ENCODE measurements around the gene TSPAN33.

The TSPAN33 gene

DNA sequence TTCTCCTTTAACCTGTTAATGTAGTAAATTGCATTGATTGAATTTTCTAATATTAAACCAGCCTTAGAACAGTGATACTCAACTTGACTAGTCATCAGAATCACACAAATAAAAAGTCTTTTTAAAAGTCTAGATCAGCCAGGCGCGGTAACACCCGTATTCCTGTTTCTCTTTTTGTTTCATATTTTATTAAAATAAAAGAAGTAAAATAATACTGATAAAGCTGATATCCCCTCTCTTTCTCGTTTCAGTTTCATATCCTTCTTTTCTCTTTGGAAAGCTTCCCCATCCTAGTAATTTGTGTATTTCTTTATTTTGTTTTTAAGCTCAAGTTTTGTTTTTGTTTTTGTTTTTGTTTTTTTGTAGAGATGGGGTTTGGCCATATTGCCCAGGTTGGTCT, 53.3 kb downstream of the TSPAN33 start:
- H3K4me3 ChIP-seq (ENCODE audit: low read depth, low read length): no peak overlapping the region
- TF ChIP-seq, protein P1, sequence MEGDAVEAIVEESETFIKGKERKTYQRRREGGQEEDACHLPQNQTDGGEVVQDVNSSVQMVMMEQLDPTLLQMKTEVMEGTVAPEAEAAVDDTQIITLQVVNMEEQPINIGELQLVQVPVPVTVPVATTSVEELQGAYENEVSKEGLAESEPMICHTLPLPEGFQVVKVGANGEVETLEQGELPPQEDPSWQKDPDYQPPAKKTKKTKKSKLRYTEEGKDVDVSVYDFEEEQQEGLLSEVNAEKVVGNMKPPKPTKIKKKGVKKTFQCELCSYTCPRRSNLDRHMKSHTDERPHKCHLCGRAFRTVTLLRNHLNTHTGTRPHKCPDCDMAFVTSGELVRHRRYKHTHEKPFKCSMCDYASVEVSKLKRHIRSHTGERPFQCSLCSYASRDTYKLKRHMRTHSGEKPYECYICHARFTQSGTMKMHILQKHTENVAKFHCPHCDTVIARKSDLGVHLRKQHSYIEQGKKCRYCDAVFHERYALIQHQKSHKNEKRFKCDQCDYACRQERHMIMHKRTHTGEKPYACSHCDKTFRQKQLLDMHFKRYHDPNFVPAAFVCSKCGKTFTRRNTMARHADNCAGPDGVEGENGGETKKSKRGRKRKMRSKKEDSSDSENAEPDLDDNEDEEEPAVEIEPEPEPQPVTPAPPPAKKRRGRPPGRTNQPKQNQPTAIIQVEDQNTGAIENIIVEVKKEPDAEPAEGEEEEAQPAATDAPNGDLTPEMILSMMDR (IDR thresholded peaks at IDR 0.05; ENCODE audit: insufficient read depth, low read depth, low read length, missing control alignments): no peak
- DNase-seq (ENCODE audit: low read depth): no peak

DNA sequence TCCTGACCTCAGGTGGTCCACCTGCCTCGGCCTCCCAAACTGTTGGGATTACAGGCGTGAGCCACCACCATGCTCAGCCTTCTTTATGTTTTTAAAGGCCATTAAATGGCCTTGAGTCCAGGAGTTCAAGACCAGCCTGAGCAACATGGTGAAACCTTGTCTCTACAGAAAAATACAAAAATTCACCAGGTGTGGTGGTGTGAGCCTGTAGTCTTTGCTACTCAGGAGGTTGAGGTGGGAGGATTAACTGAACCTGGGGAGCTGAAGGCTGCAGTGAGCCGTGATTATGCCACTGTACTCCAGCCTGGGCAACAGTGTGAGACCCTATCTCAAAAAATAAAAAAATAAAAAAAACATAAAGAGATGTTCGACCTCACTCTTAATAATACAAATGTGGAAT, 54.9 kb downstream of the TSPAN33 start:
- DNase-seq (ENCODE audit: low read depth): no peak
- TF ChIP-seq, protein P1 (IDR thresholded peaks at IDR 0.05; ENCODE audit: insufficient read depth, low read depth, low read length, missing control alignments): no peak
- no peak overlapping the region for H3K4me3 ChIP-seq (ENCODE audit: low read depth, low read length)

DNA sequence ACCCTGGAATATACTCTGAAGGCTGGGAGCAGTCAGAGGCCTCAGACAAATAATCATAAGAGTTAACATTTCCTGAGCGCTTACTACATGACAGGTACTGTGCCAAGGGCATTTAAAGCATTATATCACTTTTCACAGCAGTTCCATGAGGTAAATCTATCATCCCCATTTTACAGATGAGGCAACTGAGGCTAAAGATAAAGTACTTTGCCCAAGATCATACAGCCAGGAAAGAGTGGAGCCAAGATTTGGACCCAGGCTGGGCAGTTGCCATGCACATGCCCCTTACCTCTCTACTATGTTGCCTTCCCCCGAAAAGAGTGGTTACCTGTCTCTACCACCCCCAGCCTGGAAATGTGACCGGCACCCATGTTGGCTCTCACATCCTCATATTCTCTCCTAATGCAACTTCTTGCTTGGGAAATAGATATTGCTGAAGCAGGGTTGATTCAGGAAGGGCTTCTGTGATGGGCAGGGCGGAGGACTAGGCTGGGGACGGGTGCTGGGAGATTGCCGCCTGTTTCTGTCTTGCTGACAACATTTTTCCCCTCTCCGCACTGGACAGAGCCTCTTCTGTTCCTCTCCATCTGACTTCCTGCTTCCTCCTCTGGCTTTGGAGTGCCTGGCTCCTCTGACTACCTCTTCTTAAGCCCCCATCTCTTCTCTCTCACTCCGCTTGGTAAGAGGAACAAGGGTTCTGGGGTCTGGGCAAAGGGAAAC, 57.7 kb downstream of the TSPAN33 start:
- H3K4me3 ChIP-seq (ENCODE audit: low read depth, low read length): no peak overlapping the region
- TF ChIP-seq, protein P1 (IDR thresholded peaks at IDR 0.05; ENCODE audit: insufficient read depth, low read depth, low read length, missing control alignments): no peak
- no peak for DNase-seq (ENCODE audit: low read depth)

DNA sequence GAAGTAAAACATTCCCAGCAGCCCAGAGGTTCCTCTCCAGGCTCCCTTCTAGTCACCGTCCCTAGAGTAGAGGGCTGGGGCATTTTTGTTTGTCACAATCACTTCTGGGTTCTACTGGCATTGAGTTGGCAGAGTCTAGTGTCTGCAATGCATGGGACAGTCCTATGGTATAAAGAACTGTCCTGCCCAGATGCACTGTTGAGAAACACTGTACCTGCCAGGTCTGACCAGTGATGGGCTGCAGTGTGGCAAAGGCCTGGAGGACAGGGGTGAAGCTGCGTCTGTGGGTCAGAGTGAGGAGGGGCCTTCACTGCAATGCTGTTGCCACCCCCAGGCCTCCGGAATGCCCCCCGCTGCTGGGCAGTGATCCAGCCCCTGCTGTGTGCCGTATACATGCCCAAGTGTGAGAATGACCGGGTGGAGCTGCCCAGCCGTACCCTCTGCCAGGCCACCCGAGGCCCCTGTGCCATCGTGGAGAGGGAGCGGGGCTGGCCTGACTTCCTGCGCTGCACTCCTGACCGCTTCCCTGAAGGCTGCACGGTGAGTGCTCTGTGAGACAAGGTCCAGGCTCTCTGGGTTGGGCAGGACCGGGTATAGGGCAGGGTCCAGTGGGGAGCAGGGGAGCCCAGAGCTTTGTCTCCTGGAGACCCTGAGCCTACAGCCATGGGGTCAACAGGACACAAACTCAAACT, 58.7 kb downstream of the TSPAN33 start:
- no peak for DNase-seq (ENCODE audit: low read depth)
- no peak overlapping the region for H3K4me3 ChIP-seq (ENCODE audit: low read depth, low read length)
- TF ChIP-seq, protein P1 (IDR thresholded peaks at IDR 0.05; ENCODE audit: insufficient read depth, low read depth, low read length, missing control alignments): no peak

DNA sequence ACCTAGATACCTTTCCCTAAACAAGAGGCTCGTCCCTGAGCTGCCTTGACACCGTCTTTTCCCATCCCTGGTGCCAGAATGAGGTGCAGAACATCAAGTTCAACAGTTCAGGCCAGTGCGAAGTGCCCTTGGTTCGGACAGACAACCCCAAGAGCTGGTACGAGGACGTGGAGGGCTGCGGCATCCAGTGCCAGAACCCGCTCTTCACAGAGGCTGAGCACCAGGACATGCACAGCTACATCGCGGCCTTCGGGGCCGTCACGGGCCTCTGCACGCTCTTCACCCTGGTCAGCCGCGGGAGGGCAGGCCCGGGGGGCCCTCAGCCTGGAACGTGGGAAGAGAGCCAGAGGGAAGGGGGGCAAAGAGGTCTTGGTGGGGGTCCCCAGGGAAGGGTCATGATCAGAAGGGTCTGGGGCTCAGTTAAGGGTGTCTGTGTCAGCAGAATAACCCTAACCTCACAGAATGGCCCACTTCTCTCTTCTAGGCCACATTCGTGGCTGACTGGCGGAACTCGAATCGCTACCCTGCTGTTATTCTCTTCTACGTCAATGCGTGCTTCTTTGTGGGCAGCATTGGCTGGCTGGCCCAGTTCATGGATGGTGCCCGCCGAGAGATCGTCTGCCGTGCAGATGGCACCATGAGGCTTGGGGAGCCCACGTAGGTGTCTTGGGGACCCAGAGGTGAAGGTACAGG, 60.8 kb downstream of the TSPAN33 start:
- TF ChIP-seq, protein P1 (IDR thresholded peaks at IDR 0.05; ENCODE audit: insufficient read depth, low read depth, low read length, missing control alignments): no peak
- H3K4me3 ChIP-seq (ENCODE audit: low read depth, low read length): no peak overlapping the region
- no peak for DNase-seq (ENCODE audit: low read depth)

DNA sequence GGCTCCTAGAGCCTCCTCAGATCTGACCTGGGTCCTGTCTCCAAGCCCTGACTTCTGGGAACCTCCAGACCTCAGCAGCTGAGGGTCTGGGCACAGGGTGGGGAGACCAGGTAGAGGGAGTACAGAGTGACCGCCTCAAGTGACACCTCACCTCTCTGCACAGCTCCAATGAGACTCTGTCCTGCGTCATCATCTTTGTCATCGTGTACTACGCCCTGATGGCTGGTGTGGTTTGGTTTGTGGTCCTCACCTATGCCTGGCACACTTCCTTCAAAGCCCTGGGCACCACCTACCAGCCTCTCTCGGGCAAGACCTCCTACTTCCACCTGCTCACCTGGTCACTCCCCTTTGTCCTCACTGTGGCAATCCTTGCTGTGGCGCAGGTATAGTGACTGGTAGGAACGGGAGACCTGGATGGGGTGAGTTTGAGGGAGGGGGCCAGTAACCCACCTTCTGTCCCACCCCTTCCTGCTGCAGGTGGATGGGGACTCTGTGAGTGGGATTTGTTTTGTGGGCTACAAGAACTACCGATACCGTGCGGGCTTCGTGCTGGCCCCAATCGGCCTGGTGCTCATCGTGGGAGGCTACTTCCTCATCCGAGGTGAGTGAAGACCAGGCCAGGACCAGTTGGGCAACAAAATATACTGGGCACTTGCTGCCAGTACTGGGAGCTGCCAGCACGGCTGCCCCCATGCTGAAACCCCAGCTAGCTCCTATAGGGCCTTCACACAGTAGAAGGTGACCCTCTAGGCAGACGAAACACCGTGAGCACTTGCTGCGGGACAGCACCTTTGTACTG, 61.7 kb downstream of the TSPAN33 start:
- TF ChIP-seq, protein P1 (IDR thresholded peaks at IDR 0.05; ENCODE audit: insufficient read depth, low read depth, low read length, missing control alignments): no peak
- H3K4me3 ChIP-seq (ENCODE audit: low read depth, low read length): no peak overlapping the region
- DNase-seq (ENCODE audit: low read depth): no peak
